ENCODE data around the gene CACNA1B. TPM values are rescaled to one million over a fixed set of nuclear protein-coding genes. Genes with fewer than 3 reads are reported as not detected.

CACNA1B gene
- total RNA-seq, 1 experiment from 2014 or later, result 0.34 TPM

DNA sequence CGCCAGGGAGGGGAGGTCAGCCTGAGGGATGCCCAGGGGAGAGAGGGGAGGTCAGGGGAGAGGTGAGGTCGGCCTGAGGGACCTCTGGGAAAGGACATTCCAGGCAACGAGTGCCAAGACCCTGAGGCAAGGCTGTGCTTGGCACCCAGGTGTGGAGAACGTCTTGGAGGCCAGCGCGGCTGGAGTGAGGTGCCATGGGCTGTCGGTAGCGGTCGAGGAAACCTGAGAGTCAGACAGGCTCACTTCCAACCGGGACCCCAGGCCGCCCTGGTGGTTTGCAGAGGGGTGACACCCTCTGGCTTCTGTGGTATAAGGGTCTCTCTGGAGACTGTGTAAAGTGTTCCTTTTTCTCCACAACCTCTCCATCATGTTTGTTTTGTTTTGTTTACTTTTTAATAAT lies 82.9 kb downstream of the CACNA1B start:
- DNase-seq (ENCODE audit: low spot score), result no peak
- BruUV-seq (replicated peaks), result no TSS peak
- Histone ChIP-seq H3K4me3 (ENCODE audit: low read depth, low read length, poor library complexity, severe bottlenecking) (no peak overlapping the region), H3K27ac (ENCODE audit: low read depth, low read length, poor library complexity, severe bottlenecking) (no peak overlapping the region), H3K9me3 (ENCODE audit: low read depth, low read length, poor library complexity, severe bottlenecking) (no peaks in the 10 kb centered on the region), H3K27me3 (replicated peaks; ENCODE audit: insufficient read depth, low read depth, low read length, poor library complexity) (no peaks in the 10 kb centered on the region), H3K36me3 (ENCODE audit: insufficient read depth, low read length, poor library complexity, severe bottlenecking) (no peaks in the 10 kb centered on the region), H3K4me1 (ENCODE audit: insufficient read depth, low read length, poor library complexity, severe bottlenecking) (no peaks in the 10 kb centered on the region)
- intact Hi-C loops (cut with micrococcal nuclease; ENCODE audit: unreplicated experiment), result no loop called here
- CTCF ChIA-PET, result no interaction called here
- POLR2A ChIA-PET (ENCODE audit: low non-redundant PET), result no interaction called here
- TF ChIP-seq, protein P1, sequence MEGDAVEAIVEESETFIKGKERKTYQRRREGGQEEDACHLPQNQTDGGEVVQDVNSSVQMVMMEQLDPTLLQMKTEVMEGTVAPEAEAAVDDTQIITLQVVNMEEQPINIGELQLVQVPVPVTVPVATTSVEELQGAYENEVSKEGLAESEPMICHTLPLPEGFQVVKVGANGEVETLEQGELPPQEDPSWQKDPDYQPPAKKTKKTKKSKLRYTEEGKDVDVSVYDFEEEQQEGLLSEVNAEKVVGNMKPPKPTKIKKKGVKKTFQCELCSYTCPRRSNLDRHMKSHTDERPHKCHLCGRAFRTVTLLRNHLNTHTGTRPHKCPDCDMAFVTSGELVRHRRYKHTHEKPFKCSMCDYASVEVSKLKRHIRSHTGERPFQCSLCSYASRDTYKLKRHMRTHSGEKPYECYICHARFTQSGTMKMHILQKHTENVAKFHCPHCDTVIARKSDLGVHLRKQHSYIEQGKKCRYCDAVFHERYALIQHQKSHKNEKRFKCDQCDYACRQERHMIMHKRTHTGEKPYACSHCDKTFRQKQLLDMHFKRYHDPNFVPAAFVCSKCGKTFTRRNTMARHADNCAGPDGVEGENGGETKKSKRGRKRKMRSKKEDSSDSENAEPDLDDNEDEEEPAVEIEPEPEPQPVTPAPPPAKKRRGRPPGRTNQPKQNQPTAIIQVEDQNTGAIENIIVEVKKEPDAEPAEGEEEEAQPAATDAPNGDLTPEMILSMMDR (conservative IDR thresholded peaks at IDR 0.05; ENCODE audit: low read depth, low read length), result peak; percentile 30; the same call in 1 of the 2 replicates
- no peak for TF ChIP-seq EZH2 (IDR thresholded peaks at IDR 0.05; ENCODE audit: borderline replicate concordance, low read depth, low read length, poor library complexity, severe bottlenecking)

DNA sequence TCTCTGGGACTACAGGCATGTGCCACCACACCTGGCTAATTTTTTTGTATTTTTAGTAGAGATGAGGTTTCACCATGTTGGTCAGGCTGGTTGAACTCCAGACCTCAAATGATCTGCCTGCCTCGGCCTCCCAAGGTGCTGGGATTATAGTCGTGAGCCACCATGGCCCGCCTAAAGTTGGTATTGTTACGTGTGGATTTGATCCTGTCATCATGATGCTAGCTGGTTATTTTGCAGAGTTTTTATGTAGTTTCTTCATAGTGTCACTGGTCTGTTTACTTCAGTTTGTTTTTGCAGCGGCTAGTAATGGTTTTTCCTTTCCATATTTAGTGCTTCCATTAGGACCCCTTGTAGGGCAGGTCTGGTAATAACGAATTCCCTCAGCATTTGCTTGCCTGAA lies 85.9 kb downstream of the CACNA1B start:
- Histone ChIP-seq H3K27ac (ENCODE audit: low read depth, low read length, poor library complexity, severe bottlenecking) (no peak overlapping the region), H3K27me3 (replicated peaks; ENCODE audit: insufficient read depth, low read depth, low read length, poor library complexity) (no peaks in the 10 kb centered on the region), H3K36me3 (ENCODE audit: insufficient read depth, low read length, poor library complexity, severe bottlenecking) (no peaks in the 10 kb centered on the region), H3K4me1 (ENCODE audit: insufficient read depth, low read length, poor library complexity, severe bottlenecking) (no peaks in the 10 kb centered on the region), H3K9me3 (ENCODE audit: low read depth, low read length, poor library complexity, severe bottlenecking) (no peaks in the 10 kb centered on the region), H3K4me3 (ENCODE audit: low read depth, low read length, poor library complexity, severe bottlenecking) (no peak overlapping the region)
- no TSS peak for BruUV-seq (replicated peaks)
- no peak for DNase-seq (ENCODE audit: low spot score)
- TF ChIP-seq, protein P1 (conservative IDR thresholded peaks at IDR 0.05; ENCODE audit: low read depth, low read length), result no peak
- TF ChIP-seq EZH2 (IDR thresholded peaks at IDR 0.05; ENCODE audit: borderline replicate concordance, low read depth, low read length, poor library complexity, severe bottlenecking), result no peak
- CTCF ChIA-PET, result no interaction called here
- POLR2A ChIA-PET (ENCODE audit: low non-redundant PET), result no interaction called here
- intact Hi-C loops (cut with micrococcal nuclease; ENCODE audit: unreplicated experiment), result no loop called here

GRCh38 chr9:137965177-137965795 lies 87.7 kb downstream of the CACNA1B start:
- CTCF ChIA-PET, result no interaction called here
- intact Hi-C loops (cut with micrococcal nuclease; ENCODE audit: unreplicated experiment), result no loop called here
- POLR2A ChIA-PET (ENCODE audit: low non-redundant PET), result interaction anchor here (0.6 kb wide), 1 partner anchor 11 kb away, joined by 5 read pairs; no protein-coding TSS in a partner anchor

More at GRCh38 chr9:137965177-137965795, 87.7 kb downstream of the CACNA1B start:
- BruUV-seq (replicated peaks), result no TSS peak
- H3K9me3 ChIP-seq (ENCODE audit: low read depth, low read length, poor library complexity, severe bottlenecking), result no peaks in the 10 kb centered on the region
- no peaks in the 10 kb centered on the region for H3K36me3 ChIP-seq (ENCODE audit: insufficient read depth, low read length, poor library complexity, severe bottlenecking)
- no peaks in the 10 kb centered on the region for H3K27me3 ChIP-seq (replicated peaks; ENCODE audit: insufficient read depth, low read depth, low read length, poor library complexity)
- no peak overlapping the region for H3K4me3 ChIP-seq (ENCODE audit: low read depth, low read length, poor library complexity, severe bottlenecking)
- DNase-seq (ENCODE audit: low spot score), result no peak
- H3K27ac ChIP-seq (ENCODE audit: low read depth, low read length, poor library complexity, severe bottlenecking), result no peak overlapping the region
- TF ChIP-seq, protein P1 (conservative IDR thresholded peaks at IDR 0.05; ENCODE audit: low read depth, low read length), result no peak
- no peak for TF ChIP-seq EZH2 (IDR thresholded peaks at IDR 0.05; ENCODE audit: borderline replicate concordance, low read depth, low read length, poor library complexity, severe bottlenecking)
- no peaks in the 10 kb centered on the region for H3K4me1 ChIP-seq (ENCODE audit: insufficient read depth, low read length, poor library complexity, severe bottlenecking)
